Measurements from ENCODE around the gene GALC. TPM values are rescaled to one million over a fixed set of nuclear protein-coding genes. Genes with fewer than 3 reads are reported as not detected.

The GALC gene
- total RNA-seq, 2 donors from 2014 or later, result 18.1 to 23.9 TPM

DNA sequence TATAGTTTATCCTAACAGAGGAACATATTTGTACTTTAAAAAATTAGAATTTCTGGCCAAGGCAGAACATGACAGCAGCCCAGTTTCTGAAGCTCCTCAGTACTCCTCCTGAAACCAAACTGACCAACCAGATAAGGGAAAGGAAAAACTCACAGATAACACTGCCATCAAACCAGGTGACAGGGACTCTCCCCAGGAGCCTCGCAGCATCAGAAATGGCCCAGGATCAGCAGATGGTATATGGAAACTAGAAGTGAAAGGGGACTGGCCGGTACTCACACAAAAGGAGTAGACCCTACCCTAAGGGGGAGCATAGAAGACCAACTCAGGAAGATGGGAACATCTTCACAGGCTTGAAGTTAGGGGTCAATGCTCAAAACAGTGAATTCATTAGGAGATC, 22.0 kb downstream of the GALC start:
- intact Hi-C loops (cut with DNase I), result no loop called here
- no peak for DNase-seq (ENCODE audit: low spot score)

- intact Hi-C loops (cut with DNase I), result no loop called here
- DNase-seq (ENCODE audit: low spot score), result no peak
These were observed 25.5 kb downstream of the GALC start for GRCh38 chr14:87967496-87967895.

DNA sequence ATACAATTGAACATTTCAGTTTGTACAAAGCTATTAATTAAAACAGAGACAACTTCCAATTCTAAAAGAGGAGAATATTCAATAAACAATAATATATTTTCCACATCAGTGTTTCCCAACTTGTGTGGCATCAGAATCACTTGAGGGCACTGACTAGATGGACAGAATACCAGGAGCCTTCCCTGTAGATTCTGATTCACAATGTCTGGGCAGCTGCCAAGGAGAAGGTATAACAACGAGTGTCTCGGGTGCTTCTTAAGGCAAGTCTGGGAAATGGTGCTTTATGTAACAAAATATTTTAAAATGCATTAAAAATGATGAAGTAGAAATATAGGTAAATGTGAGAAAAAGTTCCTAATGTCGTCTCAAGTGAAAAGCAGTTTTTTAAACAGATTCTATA, 26.2 kb downstream of the GALC start:
- DNase-seq (ENCODE audit: low spot score), result no peak
- intact Hi-C loops (cut with DNase I), result no loop called here

DNA sequence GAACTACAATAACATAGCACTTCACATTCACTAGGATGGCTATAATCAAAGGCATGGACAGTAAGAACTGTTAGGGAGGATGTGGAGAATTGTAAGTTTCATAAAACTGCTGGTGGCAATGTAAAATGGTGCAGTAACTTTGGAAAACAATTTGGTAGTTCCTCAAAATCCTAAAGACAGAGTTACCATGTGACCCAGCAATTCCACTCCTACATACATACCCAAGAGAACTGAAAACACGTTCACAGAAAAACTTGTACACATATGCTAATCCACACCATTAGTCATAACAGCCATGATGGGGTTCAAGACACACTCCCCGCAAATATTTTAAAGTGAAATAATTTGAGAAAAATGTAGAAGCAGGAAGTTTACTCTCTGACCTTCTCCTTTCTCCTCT, 31.7 kb downstream of the GALC start:
- intact Hi-C loops (cut with DNase I), result no loop called here
- no peak for DNase-seq (ENCODE audit: low spot score)

- no peak for DNase-seq (ENCODE audit: low spot score)
- intact Hi-C loops (cut with DNase I), result no loop called here
These were observed 32.8 kb downstream of the GALC start for GRCh38 chr14:87960013-87960787.

DNA sequence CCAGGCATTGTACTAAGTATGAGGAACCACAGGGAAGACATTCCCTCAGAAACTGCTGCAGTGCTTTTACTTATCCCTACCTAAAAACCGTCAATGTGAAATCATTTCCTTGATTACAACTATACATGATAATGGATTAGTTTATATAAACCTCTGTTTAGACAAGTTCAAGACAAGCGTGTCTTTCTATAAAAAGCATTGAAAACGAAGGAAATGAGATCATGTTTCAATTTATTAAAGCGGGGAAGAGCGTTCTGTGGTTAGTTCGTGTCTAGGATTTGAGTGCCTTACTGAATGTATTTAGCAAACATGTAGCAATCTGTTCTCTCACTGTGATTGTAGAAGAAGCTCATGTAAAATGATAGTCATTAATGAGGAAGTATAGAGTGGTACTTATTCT, 37.5 kb downstream of the GALC start:
- intact Hi-C loops (cut with DNase I), result no loop called here
- no peak for DNase-seq (ENCODE audit: low spot score)

GRCh38 chr14:87952307-87953094, 40.5 kb downstream of the GALC start:
- intact Hi-C loops (cut with DNase I), result no loop called here
- DNase-seq (ENCODE audit: low spot score), result no peak

- DNase-seq (ENCODE audit: low spot score), result no peak
- intact Hi-C loops (cut with DNase I), result no loop called here
These were observed 47.9 kb downstream of the GALC start for GRCh38 chr14:87944987-87945604.

- intact Hi-C loops (cut with DNase I), result no loop called here
- no peak for DNase-seq (ENCODE audit: low spot score)
These were observed 52.1 kb downstream of the GALC start for GRCh38 chr14:87940894-87941293.

GRCh38 chr14:87940382-87940781, 52.6 kb downstream of the GALC start:
- DNase-seq (ENCODE audit: low spot score), result no peak
- intact Hi-C loops (cut with DNase I), result no loop called here

GRCh38 chr14:87935886-87936285, 57.1 kb downstream of the GALC start:
- no peak for DNase-seq (ENCODE audit: low spot score)
- intact Hi-C loops (cut with DNase I), result no loop called here

DNA sequence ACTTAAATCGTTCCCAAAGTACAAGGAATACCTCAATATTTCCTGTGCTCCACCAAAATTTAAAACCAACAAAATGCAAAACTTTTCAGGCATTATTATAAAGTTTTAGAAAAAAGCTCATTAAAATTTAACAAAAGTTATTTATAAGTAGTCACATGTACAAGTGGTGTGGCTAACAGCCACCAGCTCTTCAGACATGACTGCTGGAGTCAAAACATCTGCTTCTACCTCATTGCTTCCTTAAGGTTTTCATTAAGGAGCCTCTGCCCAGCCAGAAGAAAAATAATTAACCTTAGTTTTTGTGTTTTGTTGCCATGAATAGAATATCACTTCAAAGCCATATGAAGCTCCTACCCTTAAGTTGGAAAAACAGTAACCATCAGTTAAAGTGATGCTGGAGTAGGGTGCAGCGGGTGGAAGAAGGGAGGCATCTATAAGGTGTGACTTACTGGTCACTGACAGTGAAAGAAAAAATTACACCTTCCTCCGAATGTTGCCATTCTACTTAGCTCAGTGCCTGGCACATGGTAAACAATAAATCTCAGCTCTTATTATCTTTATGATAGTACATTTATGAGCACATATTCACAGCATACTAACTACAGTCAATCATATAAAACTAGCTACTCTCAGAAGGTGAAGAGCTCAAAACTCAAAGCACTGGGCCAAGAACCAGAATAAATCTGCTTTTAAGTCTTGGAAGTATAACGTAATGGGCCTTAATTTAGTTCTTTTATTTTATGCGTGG, 57.7 kb downstream of the GALC start:
- DNase-seq (ENCODE audit: low spot score), result no peak
- intact Hi-C loops (cut with DNase I), result no loop called here

DNA sequence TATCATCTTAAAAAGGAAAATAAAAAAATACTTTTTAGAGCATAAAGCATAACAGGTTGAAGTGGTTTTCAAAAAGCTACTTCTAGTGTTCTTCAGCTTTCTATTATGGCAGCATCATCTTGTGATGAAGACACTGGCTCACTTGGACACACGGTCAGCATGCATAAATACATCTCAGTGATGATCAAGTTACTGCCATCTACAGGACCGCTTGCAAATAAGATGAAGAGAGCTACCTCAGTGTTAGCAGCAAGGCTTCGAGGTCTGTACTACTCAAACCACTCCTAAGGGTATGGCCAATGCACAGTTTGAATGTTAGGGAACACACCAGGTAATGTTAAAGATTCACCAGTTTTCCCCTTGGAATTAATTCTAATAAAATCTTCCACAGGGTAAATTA, 58.8 kb downstream of the GALC start:
- no peak for DNase-seq (ENCODE audit: low spot score)
- intact Hi-C loops (cut with DNase I), result no loop called here

DNA sequence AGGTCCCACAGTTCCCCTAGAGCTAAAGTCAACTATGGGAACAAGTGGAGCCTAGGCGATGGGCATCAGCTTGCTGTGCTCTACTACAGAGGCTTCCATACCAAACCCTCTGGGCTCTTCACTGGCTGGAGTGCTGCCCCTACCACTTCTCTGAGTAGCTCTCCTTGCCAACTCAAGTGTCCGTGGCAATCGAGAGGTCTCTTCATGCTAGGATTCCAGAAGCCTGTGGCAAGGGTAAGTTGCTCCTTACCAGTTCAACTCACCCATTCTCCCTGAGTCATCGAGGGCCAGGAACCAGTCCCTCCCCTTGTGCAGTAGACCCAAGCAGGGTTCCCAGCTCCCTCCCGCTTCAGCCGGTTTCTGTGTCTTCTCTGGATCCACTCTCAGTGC, 76.1 kb downstream of the GALC start:
- intact Hi-C loops (cut with DNase I), result no loop called here
- no peak for DNase-seq (ENCODE audit: low spot score)

DNA sequence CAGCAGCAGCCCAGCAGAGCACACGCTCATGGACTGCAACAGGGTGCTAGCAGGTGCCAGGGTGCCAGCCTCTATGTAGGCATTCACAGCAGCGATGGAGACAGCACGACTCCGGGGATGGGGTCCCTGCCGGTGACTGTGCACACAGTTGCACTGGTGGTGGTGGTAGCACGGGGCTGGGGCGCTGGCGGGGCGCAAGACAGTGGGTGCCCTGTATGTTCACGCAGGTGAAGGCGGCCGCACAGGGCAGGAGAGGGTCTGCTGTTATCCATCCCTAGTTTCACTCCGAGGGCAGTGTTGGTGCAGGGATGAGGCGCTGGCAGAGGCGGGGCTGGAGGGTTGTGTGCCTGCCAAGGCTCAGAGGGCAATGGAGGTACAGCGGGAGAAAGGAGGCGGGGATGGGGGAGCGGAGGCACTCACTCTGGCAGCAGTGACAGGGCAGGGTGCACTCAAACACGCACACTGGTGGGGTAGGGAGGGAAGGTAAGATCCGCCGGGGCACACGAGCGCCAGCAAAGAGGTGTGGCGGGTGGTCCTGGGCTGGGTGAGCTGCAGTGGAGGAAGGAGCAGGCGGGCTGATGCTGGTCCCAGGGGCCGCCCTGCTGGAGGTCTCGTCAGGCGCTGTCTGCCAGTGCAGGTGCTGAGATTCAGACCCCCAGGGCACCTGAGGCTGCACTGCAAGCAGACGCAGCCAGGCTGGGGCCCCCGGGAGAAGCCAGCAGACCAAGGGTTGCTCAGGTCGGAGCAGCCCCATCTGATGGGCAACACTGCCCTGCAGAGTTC, 76.7 kb downstream of the GALC start:
- no peak for DNase-seq (ENCODE audit: low spot score)
- intact Hi-C loops (cut with DNase I), result no loop called here

DNA sequence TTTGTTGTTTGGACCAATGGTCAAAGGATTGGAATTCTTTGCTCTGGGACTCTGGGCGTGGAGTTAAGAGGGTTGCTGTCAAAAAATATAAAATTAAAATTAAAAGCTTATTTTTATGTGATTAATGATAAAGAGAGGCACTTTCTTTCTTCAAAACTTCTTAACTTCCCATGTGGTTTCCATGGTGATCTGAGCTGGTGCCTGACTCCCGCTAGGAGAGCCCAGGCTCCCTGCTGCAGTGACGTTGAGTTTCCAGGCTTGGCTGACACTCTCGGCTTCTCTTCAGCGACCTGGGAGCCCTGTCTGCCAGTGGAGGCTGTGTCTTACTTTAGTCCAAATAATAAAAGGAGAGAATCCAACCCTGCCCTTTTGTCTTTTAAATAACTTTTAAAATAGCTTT, 84.4 kb downstream of the GALC start:
- DNase-seq (ENCODE audit: low spot score), result no peak
- intact Hi-C loops (cut with DNase I), result no loop called here

DNA sequence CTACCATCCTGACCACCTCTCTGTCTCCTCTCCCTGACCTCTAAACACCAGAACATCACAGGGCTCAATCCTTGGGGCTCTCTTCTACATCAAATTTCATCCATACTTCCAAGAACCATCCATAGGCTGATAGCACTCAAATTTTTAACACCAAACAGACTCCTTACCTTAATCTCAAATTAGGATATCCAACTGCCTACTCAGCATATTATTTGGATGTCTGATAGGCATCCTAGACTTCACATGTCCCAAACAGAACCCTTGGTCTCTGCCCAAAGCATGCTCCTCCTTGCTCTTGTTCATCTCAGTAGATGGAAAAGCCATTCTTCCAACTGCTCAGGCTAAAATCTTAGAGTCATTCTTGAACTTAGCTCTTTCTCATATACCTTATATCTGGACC, 91.3 kb downstream of the GALC start:
- intact Hi-C loops (cut with DNase I), result no loop called here
- no peak for DNase-seq (ENCODE audit: low spot score)

- DNase-seq (ENCODE audit: low spot score), result no peak
- intact Hi-C loops (cut with DNase I), result no loop called here
These were observed 91.7 kb downstream of the GALC start for GRCh38 chr14:87901236-87901635.

DNA sequence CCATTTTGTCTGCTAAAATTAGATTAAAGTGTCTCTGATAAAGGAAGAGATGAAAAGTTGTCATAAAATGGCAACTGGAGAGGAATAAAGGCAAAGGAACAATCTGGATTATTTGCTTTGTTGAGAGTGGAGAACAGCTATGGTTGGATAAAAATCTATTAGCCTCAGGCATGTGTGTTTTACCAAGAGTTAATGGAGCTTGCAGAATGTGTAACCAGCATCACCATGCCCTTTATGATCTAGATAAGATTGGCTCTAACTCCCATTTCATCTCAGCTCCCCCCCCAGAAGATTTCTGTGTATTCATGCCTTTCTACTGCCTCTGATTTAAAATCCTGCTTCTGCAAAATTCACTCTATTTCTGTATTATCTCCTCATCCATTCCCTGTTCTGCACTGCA, 93.8 kb downstream of the GALC start:
- intact Hi-C loops (cut with DNase I), result no loop called here
- DNase-seq (ENCODE audit: low spot score), result no peak
